ENCODE data around the gene ERBB2.

ERBB2 gene

DNA sequence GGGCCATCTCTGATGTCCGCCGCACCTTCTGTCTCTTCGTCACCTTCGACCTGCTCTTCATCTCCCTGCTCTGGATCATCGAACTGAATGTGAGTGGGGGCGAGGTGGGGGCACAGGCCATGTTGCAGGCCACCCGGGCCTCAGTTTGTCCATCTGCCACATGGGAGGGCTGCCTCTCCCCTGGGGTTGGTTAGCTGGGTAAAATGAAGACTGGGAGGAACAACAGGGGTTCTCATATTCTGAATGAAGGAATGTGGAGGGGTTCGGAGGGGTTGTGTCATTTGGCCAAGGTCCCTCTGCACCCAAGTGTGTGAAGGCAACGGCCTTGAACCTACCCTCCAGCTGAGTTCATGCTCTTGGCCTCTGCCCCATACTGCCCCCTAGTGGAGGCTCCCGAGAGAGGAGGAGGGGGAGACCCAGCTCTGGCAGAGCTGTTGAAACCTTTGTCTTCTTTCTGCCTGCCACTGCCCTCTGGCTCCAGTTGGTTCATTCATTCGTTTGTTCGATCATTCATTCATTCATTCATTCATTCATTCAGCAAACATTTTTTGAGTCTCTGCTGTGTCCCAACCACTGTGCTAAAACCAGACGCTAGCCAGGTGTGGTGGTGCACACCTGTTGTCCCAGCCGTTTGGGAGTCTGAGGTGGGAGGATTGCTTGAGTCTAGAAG lies 46.1 kb upstream of the ERBB2 start:
- peak overlapping the region; percentile 65 for H3K56ac ChIP-seq (ENCODE audit: low read length)
- no peak overlapping the region for H4K8ac ChIP-seq (ENCODE audit: low read depth, low read length)
- H3K79me1 ChIP-seq (ENCODE audit: low read length) = peaks cover 1% of the 10 kb centered on the region
- peaks cover 10% of the 10 kb centered on the region for H3K4me1 ChIP-seq (ENCODE audit: control insufficient read depth, low read depth, low read length)
- H3K4me2 ChIP-seq (ENCODE audit: low read length) = no peak overlapping the region
- no peaks in the 10 kb centered on the region for H3K27me3 ChIP-seq (ENCODE audit: insufficient read depth, low read length, poor library complexity)
- no peak overlapping the region for H3K4me3 ChIP-seq (ENCODE audit: low read length)
- H3K4ac ChIP-seq (ENCODE audit: low read depth, low read length) = no peak overlapping the region
- H3K27ac ChIP-seq (ENCODE audit: low read depth, low read length) = no peak overlapping the region
- no peaks in the 10 kb centered on the region for H3K79me2 ChIP-seq (ENCODE audit: control insufficient read depth, insufficient read depth, low read length)
- no peak overlapping the region for H2BK5ac ChIP-seq (ENCODE audit: low read length)
- no CpG with 5 or more reads among the region's 14 CpGs for WGBS (ENCODE audit: extremely low coverage, insufficient coverage, low lambda C conversion rate)
- no peak overlapping the region for H3K18ac ChIP-seq (ENCODE audit: low read length)
- no peak overlapping the region for H4K5ac ChIP-seq (ENCODE audit: low read length)
- no peaks in the 10 kb centered on the region for H3K36me3 ChIP-seq (ENCODE audit: control insufficient read depth, insufficient read depth, low read length)
- DNase-seq = peak; percentile 84
- H3K23ac ChIP-seq (ENCODE audit: low read length) = no peak overlapping the region
- peak overlapping the region; percentile 22 for H2AK5ac ChIP-seq (ENCODE audit: low read length)
- no peak overlapping the region for H2BK120ac ChIP-seq (ENCODE audit: low read depth, low read length)
- H2BK15ac ChIP-seq (replicated peaks; ENCODE audit: low read depth) = no peak overlapping the region
- H3K9ac ChIP-seq (ENCODE audit: low read length) = no peak overlapping the region

DNA sequence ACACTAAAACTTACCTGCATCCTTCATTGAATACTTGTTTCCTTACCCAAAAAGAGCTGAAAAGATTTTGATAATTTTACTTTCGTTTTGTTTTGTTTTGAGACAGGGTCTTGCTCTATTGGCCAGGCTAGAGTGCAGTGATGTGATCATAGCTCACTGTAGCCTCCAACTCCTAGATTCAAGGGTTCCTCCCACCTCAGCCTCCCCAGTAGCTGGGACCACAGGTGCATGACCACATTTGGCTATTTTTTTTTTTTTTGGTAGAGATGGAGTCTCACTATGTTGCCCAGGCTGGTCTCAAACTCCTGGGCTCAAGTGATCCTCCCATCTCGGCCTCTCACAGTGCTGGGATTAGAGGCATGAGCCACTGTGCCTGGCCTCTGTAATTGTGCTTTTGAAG lies 44.8 kb upstream of the ERBB2 start:
- Histone ChIP-seq H2BK120ac (ENCODE audit: low read depth, low read length) (no peak overlapping the region), H3K27me3 (ENCODE audit: insufficient read depth, low read length, poor library complexity) (no peaks in the 10 kb centered on the region), H3K4me3 (ENCODE audit: low read length) (no peak overlapping the region), H3K4me2 (ENCODE audit: low read length) (no peak overlapping the region), H3K27ac (ENCODE audit: low read depth, low read length) (no peak overlapping the region), H3K4ac (ENCODE audit: low read depth, low read length) (no peak overlapping the region), H3K23ac (ENCODE audit: low read length) (no peak overlapping the region), H4K8ac (ENCODE audit: low read depth, low read length) (no peak overlapping the region), H2BK15ac (replicated peaks; ENCODE audit: low read depth) (no peak overlapping the region), H3K56ac (ENCODE audit: low read length) (no peak overlapping the region), H3K18ac (ENCODE audit: low read length) (no peak overlapping the region), H3K79me2 (ENCODE audit: control insufficient read depth, insufficient read depth, low read length) (no peaks in the 10 kb centered on the region), H2AK5ac (ENCODE audit: low read length) (no peak overlapping the region), H3K36me3 (ENCODE audit: control insufficient read depth, insufficient read depth, low read length) (no peaks in the 10 kb centered on the region), H3K9ac (ENCODE audit: low read length) (no peak overlapping the region), H3K4me1 (ENCODE audit: control insufficient read depth, low read depth, low read length) (peaks cover 10% of the 10 kb centered on the region), H2BK5ac (ENCODE audit: low read length) (no peak overlapping the region), H4K5ac (ENCODE audit: low read length) (no peak overlapping the region), H3K79me1 (ENCODE audit: low read length) (peaks cover 1% of the 10 kb centered on the region)
- no CpG with 5 or more reads among the region's 2 CpGs for WGBS (ENCODE audit: extremely low coverage, insufficient coverage, low lambda C conversion rate)
- DNase-seq = no peak

- H3K4me3 ChIP-seq (ENCODE audit: low read length) = no peak overlapping the region
- no peak overlapping the region for H3K27ac ChIP-seq (ENCODE audit: low read depth, low read length)
- H3K79me2 ChIP-seq (ENCODE audit: control insufficient read depth, insufficient read depth, low read length) = no peaks in the 10 kb centered on the region
- H3K4me2 ChIP-seq (ENCODE audit: low read length) = no peak overlapping the region
- no peaks in the 10 kb centered on the region for H3K27me3 ChIP-seq (ENCODE audit: insufficient read depth, low read length, poor library complexity)
- H2AK5ac ChIP-seq (ENCODE audit: low read length) = no peak overlapping the region
- H3K56ac ChIP-seq (ENCODE audit: low read length) = no peak overlapping the region
- no peak overlapping the region for H2BK5ac ChIP-seq (ENCODE audit: low read length)
- no CpG with 5 or more reads among the region's 11 CpGs for WGBS (ENCODE audit: extremely low coverage, insufficient coverage, low lambda C conversion rate)
- no peak overlapping the region for H4K5ac ChIP-seq (ENCODE audit: low read length)
- no peak overlapping the region for H3K18ac ChIP-seq (ENCODE audit: low read length)
- DNase-seq = no peak
- no peak overlapping the region for H4K8ac ChIP-seq (ENCODE audit: low read depth, low read length)
- no peak overlapping the region for H3K9ac ChIP-seq (ENCODE audit: low read length)
- peaks cover 1% of the 10 kb centered on the region for H3K79me1 ChIP-seq (ENCODE audit: low read length)
- no peak overlapping the region for H3K23ac ChIP-seq (ENCODE audit: low read length)
- no peak overlapping the region for H3K4ac ChIP-seq (ENCODE audit: low read depth, low read length)
- no peak overlapping the region for H2BK15ac ChIP-seq (replicated peaks; ENCODE audit: low read depth)
- H3K4me1 ChIP-seq (ENCODE audit: control insufficient read depth, low read depth, low read length) = peaks cover under 1% of the 10 kb centered on the region
- no peaks in the 10 kb centered on the region for H3K36me3 ChIP-seq (ENCODE audit: control insufficient read depth, insufficient read depth, low read length)
- H2BK120ac ChIP-seq (ENCODE audit: low read depth, low read length) = no peak overlapping the region
Measured at GRCh38 chr17:39658346-39658745, 41.5 kb upstream of the ERBB2 start.

- no peak overlapping the region for H2BK5ac ChIP-seq (ENCODE audit: low read length)
- no peak overlapping the region for H3K4me3 ChIP-seq (ENCODE audit: low read length)
- no peak overlapping the region for H3K56ac ChIP-seq (ENCODE audit: low read length)
- H3K4me1 ChIP-seq (ENCODE audit: control insufficient read depth, low read depth, low read length) = no peaks in the 10 kb centered on the region
- H3K9ac ChIP-seq (ENCODE audit: low read length) = no peak overlapping the region
- no peak overlapping the region for H4K8ac ChIP-seq (ENCODE audit: low read depth, low read length)
- H2BK15ac ChIP-seq (replicated peaks; ENCODE audit: low read depth) = no peak overlapping the region
- H3K4ac ChIP-seq (ENCODE audit: low read depth, low read length) = no peak overlapping the region
- no peak overlapping the region for H3K4me2 ChIP-seq (ENCODE audit: low read length)
- no peak overlapping the region for H3K27ac ChIP-seq (ENCODE audit: low read depth, low read length)
- DNase-seq = no peak
- H3K27me3 ChIP-seq (ENCODE audit: insufficient read depth, low read length, poor library complexity) = no peaks in the 10 kb centered on the region
- no CpG with 5 or more reads among the region's 3 CpGs for WGBS (ENCODE audit: extremely low coverage, insufficient coverage, low lambda C conversion rate)
- no peak overlapping the region for H3K23ac ChIP-seq (ENCODE audit: low read length)
- no peak overlapping the region for H2BK120ac ChIP-seq (ENCODE audit: low read depth, low read length)
- H2AK5ac ChIP-seq (ENCODE audit: low read length) = no peak overlapping the region
- H3K36me3 ChIP-seq (ENCODE audit: control insufficient read depth, insufficient read depth, low read length) = no peaks in the 10 kb centered on the region
- no peak overlapping the region for H4K5ac ChIP-seq (ENCODE audit: low read length)
- no peaks in the 10 kb centered on the region for H3K79me1 ChIP-seq (ENCODE audit: low read length)
- H3K79me2 ChIP-seq (ENCODE audit: control insufficient read depth, insufficient read depth, low read length) = no peaks in the 10 kb centered on the region
- no peak overlapping the region for H3K18ac ChIP-seq (ENCODE audit: low read length)
Measured at GRCh38 chr17:39658760-39659159, 41.1 kb upstream of the ERBB2 start.

DNA sequence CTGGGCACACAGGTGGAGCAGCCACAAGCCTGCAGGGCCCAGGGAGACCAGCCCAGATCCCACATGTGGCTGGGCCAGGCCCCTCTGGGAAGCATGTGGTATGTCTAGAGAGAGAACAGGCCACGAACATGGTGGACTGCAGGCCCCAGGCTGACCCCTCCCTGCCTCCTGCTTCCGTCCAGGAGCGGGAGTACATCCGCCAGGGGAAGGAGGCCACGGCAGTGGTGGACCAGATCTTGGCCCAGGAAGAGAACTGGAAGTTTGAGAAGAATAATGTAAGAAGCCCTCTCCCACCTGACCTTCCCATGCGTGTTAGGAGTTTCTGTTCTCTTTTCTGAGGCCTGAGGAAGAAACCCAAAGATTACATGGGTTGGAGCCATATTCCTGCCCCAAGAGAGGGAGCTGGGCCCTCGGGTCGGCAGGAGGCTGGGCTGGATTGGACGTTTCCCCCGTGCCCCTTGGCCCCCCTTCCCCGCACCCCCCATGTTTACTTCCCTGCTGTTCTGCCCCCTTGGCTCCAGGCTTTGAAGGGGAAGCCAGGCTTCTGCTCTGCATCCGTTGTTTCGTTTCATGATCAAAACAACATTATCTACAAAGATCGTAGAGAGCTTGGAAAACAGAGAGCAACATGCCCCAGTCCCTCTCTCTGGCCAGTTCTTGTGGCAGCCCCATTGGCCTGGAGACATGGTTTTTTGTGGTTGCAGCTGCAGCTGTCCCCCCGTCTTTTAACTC lies 40.4 kb upstream of the ERBB2 start:
- Histone ChIP-seq H3K27me3 (ENCODE audit: insufficient read depth, low read length, poor library complexity) (no peaks in the 10 kb centered on the region), H2BK15ac (replicated peaks; ENCODE audit: low read depth) (no peak overlapping the region), H3K9ac (ENCODE audit: low read length) (no peak overlapping the region), H4K5ac (ENCODE audit: low read length) (no peak overlapping the region), H4K8ac (ENCODE audit: low read depth, low read length) (no peak overlapping the region), H3K18ac (ENCODE audit: low read length) (no peak overlapping the region), H3K4me2 (ENCODE audit: low read length) (no peak overlapping the region), H3K56ac (ENCODE audit: low read length) (no peak overlapping the region), H3K79me2 (ENCODE audit: control insufficient read depth, insufficient read depth, low read length) (no peaks in the 10 kb centered on the region), H3K79me1 (ENCODE audit: low read length) (no peaks in the 10 kb centered on the region), H3K27ac (ENCODE audit: low read depth, low read length) (no peak overlapping the region), H2BK120ac (ENCODE audit: low read depth, low read length) (no peak overlapping the region), H3K23ac (ENCODE audit: low read length) (no peak overlapping the region), H2AK5ac (ENCODE audit: low read length) (no peak overlapping the region), H3K4ac (ENCODE audit: low read depth, low read length) (no peak overlapping the region), H3K4me1 (ENCODE audit: control insufficient read depth, low read depth, low read length) (peaks cover 2% of the 10 kb centered on the region), H2BK5ac (ENCODE audit: low read length) (no peak overlapping the region), H3K36me3 (ENCODE audit: control insufficient read depth, insufficient read depth, low read length) (no peaks in the 10 kb centered on the region), H3K4me3 (ENCODE audit: low read length) (no peak overlapping the region)
- DNase-seq = no peak
- no CpG with 5 or more reads among the region's 15 CpGs for WGBS (ENCODE audit: extremely low coverage, insufficient coverage, low lambda C conversion rate)
